ENCODE data around the gene CAPN13. TPM values are rescaled to one million over a fixed set of nuclear protein-coding genes. Genes with fewer than 3 reads are reported as not detected.

Gene CAPN13
- total and polyA plus RNA-seq, 2 of the 4 experiments (the other 2 are of a cell fraction), result not detected

DNA sequence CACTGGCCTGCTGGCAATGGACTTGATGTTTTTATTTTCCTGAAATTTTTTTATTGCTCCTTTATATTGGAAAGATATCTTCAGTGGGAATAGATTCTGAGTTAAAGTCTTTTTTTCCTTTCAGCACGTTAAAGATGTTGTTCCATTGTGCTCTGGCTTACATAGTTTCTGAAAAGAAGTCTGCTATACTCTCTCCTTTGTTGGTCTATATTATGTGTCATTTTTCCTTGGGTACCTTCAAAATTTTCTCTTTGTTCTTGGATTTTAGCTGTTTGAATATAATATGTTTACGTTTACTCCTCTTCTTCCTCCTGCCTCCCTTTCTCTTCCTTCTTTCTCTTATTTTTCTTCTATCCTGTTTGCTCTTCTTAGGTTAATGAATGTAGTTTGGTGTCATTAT, 105.5 kb downstream of the CAPN13 start:
- Histone ChIP-seq H2BK20ac (ENCODE audit: low read depth, low read length) (no peak overlapping the region), H3K4me1 (ENCODE audit: control insufficient read depth, insufficient read depth, low read length) (peaks cover 2% of the 10 kb centered on the region), H3K23ac (ENCODE audit: low read depth, low read length) (no peak overlapping the region), H4K20me1 (ENCODE audit: insufficient read depth, low read length) (no peaks in the 10 kb centered on the region), H2BK120ac (ENCODE audit: low read depth, low read length) (no peak overlapping the region), H3K9me3 (ENCODE audit: control insufficient read depth, insufficient read depth, low read length) (peaks cover 19% of the 10 kb centered on the region), H3K4ac (ENCODE audit: low read depth, low read length) (no peak overlapping the region), H3K56ac (ENCODE audit: extremely low read depth, insufficient read depth, low read length) (no peak overlapping the region), H3K14ac (replicated peaks; ENCODE audit: low read depth, low read length) (no peak overlapping the region), H2BK5ac (ENCODE audit: low read depth, low read length, poor library complexity, severe bottlenecking) (no peak overlapping the region), H4K8ac (ENCODE audit: low read depth in 2 of 2, low read length in 2 of 2) (no peak overlapping the region), H3K9ac (ENCODE audit: low read depth, low read length) (no peak overlapping the region), H3K27me3 (ENCODE audit: control insufficient read depth, insufficient read depth, low read length) (no peaks in the 10 kb centered on the region), H3K79me1 (ENCODE audit: low read depth in 1 of 2, low read length in 2 of 2) (0 out of 4 replicates have a peak, but pooled peaks cover 0 to 1% of the 10 kb centered on the region in 2 experiments), H4K91ac (ENCODE audit: insufficient read depth, low read depth, low read length) (no peak overlapping the region), H2BK15ac (ENCODE audit: low read depth, low read length) (no peak overlapping the region), H4K5ac (ENCODE audit: low read depth, low read length) (no peak overlapping the region), H3K4me2 (ENCODE audit: low read depth, low read length) (no peak overlapping the region), H3K18ac (ENCODE audit: low read depth, low read length) (no peak overlapping the region), H2AFZ (replicated peaks; ENCODE audit: low read length, poor library complexity) (no peak overlapping the region), H2AK5ac (ENCODE audit: low read depth, low read length) (no peak overlapping the region), H3K36me3 (ENCODE audit: control insufficient read depth, insufficient read depth, low read length) (no peaks in the 10 kb centered on the region), H3K9me1 (ENCODE audit: insufficient read depth, low read length) (peaks cover 3% of the 10 kb centered on the region; the same call in 1 of the 2 replicates), H3K4me3 (ENCODE audit: insufficient read depth, low read depth, low read length) (no peak overlapping the region), H2AK9ac (replicated peaks; ENCODE audit: low read depth, low read length, poor library complexity) (no peak overlapping the region), H3K27ac (ENCODE audit: insufficient read depth, low read length) (no peak overlapping the region)
- in situ Hi-C loops (cut with MboI; ENCODE audit: low sequenced_read_pairs) (no loop called here), intact Hi-C loops (cut with micrococcal nuclease) (loop anchor here (10.0 kb wide), 3 partner anchors 187 to 467 kb away; partner anchors contain the start of gene LBH), dilution Hi-C loops (cut with HindIII; ENCODE audit: low sequenced_read_pairs, unreplicated experiment) (no loop called here)
- TF ChIP-seq CHD1 (IDR thresholded peaks at IDR 0.05; ENCODE audit: low read depth, low read length) (no peak), MAFK (IDR thresholded peaks at IDR 0.05; ENCODE audit: low read depth, low read length) (no peak), POLR2A (IDR thresholded peaks at IDR 0.05; ENCODE audit: low read depth, low read length) (no peak), RFX5 (IDR thresholded peaks at IDR 0.05; ENCODE audit: low read depth, low read length) (no peak), FOS (IDR thresholded peaks at IDR 0.05; ENCODE audit: low read depth, low read length) (no peak), NFE2L2 (IDR thresholded peaks at IDR 0.05; ENCODE audit: low read depth, low read length) (no peak), MXI1 (IDR thresholded peaks at IDR 0.05; ENCODE audit: borderline replicate concordance, low read depth, low read length) (no peak), BHLHE40 (IDR thresholded peaks at IDR 0.05; ENCODE audit: low read depth, low read length) (no peak), MAZ (IDR thresholded peaks at IDR 0.05; ENCODE audit: borderline replicate concordance, low read depth, low read length) (no peak), RCOR1 (IDR thresholded peaks at IDR 0.05; ENCODE audit: insufficient replicate concordance, low read length) (no peak), RAD21 (IDR thresholded peaks at IDR 0.05; ENCODE audit: low read length) (no peak), CEBPB (IDR thresholded peaks at IDR 0.05; ENCODE audit: low read depth, low read length) (no peak), CTCF (conservative IDR thresholded peaks at IDR 0.05; ENCODE audit: low read depth, low read length) (no peak)
- TF ChIP-seq, protein P1, sequence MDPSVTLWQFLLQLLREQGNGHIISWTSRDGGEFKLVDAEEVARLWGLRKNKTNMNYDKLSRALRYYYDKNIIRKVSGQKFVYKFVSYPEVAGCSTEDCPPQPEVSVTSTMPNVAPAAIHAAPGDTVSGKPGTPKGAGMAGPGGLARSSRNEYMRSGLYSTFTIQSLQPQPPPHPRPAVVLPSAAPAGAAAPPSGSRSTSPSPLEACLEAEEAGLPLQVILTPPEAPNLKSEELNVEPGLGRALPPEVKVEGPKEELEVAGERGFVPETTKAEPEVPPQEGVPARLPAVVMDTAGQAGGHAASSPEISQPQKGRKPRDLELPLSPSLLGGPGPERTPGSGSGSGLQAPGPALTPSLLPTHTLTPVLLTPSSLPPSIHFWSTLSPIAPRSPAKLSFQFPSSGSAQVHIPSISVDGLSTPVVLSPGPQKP (IDR thresholded peaks at IDR 0.05; ENCODE audit: borderline replicate concordance, low read depth, low read length), result no peak
- no peak for DNase-seq
- POLR2A ChIA-PET (ENCODE audit: unreplicated experiment), result no interaction called here
- CTCF ChIA-PET, result interaction anchor here (1.5 kb wide), 1 partner anchor 537 kb away, joined by 4 read pairs; no protein-coding TSS in a partner anchor
- no CpG with 5 or more reads among the region's 2 CpGs for WGBS, 2 experiments (ENCODE audit: extremely low coverage in 2 of 2, insufficient read length in 1 of 2)
- ATAC-seq (ENCODE audit: low read depth), result no peak
- no TSS peak for BruUV-seq (replicated peaks)
